ENCODE measurements around the gene KCNH1. TPM values are rescaled to one million over a fixed set of nuclear protein-coding genes. Genes with fewer than 3 reads are reported as not detected.

The KCNH1 gene
- total RNA-seq, 2 donors from 2014 or later: 0.32 to 0.33 TPM

GRCh38 chr1:210648588-210649269, 485.2 kb downstream of the KCNH1 start:
- DNase-seq (ENCODE audit: low spot score): no peak
- intact Hi-C loops (cut with DNase I): no loop called here

GRCh38 chr1:210647406-210648333, 486.3 kb downstream of the KCNH1 start:
- intact Hi-C loops (cut with DNase I): no loop called here
- DNase-seq (ENCODE audit: low spot score): no peak

GRCh38 chr1:210646258-210646616, 487.7 kb downstream of the KCNH1 start:
- no peak for DNase-seq (ENCODE audit: low spot score)
- intact Hi-C loops (cut with DNase I): no loop called here

GRCh38 chr1:210645582-210646257, 488.2 kb downstream of the KCNH1 start:
- intact Hi-C loops (cut with DNase I): no loop called here

GRCh38 chr1:210641582-210641981, 492.4 kb downstream of the KCNH1 start:
- DNase-seq (ENCODE audit: low spot score): no peak
- intact Hi-C loops (cut with DNase I): no loop called here

More at GRCh38 chr1:210645582-210646257, 488.2 kb downstream of the KCNH1 start:
- no peak for DNase-seq (ENCODE audit: low spot score)

GRCh38 chr1:210635108-210635507, 498.8 kb downstream of the KCNH1 start:
- intact Hi-C loops (cut with DNase I): loop anchor here in 1 of 2 donors (10.0 kb wide), 1 partner anchor 110 kb away; no protein-coding TSS in a partner anchor
- no peak for DNase-seq (ENCODE audit: low spot score)

- intact Hi-C loops (cut with DNase I): loop anchor here in 1 of 2 donors (10.0 kb wide), 1 partner anchor 109 kb away; no protein-coding TSS in a partner anchor
- no peak for DNase-seq (ENCODE audit: low spot score)
Measured at GRCh38 chr1:210633636-210634035, 500.3 kb downstream of the KCNH1 start.

GRCh38 chr1:210633140-210633539, 500.8 kb downstream of the KCNH1 start:
- intact Hi-C loops (cut with DNase I): loop anchor here in 1 of 2 donors (10.0 kb wide), 1 partner anchor 108 kb away; no protein-coding TSS in a partner anchor
- no peak for DNase-seq (ENCODE audit: low spot score)

GRCh38 chr1:210631399-210631798, 502.5 kb downstream of the KCNH1 start:
- no peak for DNase-seq (ENCODE audit: low spot score)
- intact Hi-C loops (cut with DNase I): loop anchor here in 1 of 2 donors (10.0 kb wide), 1 partner anchor 107 kb away; no protein-coding TSS in a partner anchor

GRCh38 chr1:210629276-210629675, 504.7 kb downstream of the KCNH1 start:
- no peak for DNase-seq (ENCODE audit: low spot score)
- intact Hi-C loops (cut with DNase I): no loop called here

- intact Hi-C loops (cut with DNase I): no loop called here
- no peak for DNase-seq (ENCODE audit: low spot score)
Measured at GRCh38 chr1:210627755-210628154, 506.2 kb downstream of the KCNH1 start.

Other genes with a start within 250 kb of the KCNH1 start
- gene RCOR3, start 125.2 kb upstream of the KCNH1 start, total RNA-seq: 10 to 100 TPM; 39.1 to 39.5 TPM
- 10 to 100 TPM; 45.1 to 52.6 TPM for gene TRAF5, start 192.7 kb upstream of the KCNH1 start, total RNA-seq